Stimulated activated CD4-positive, alpha-beta T cell treated with anti-CD3 and anti-CD28 coated beads, Interleukin-2, amount 100 ng/mL, for 48 hours (primary cell): ENCODE data around the gene ARHGEF28.

Experiments
- DNase-seq, 2 donors: peaks; one replicate each; pipeline ENCODE4 v3.0.0-alpha.2; 2020

Gene ARHGEF28

DNA sequence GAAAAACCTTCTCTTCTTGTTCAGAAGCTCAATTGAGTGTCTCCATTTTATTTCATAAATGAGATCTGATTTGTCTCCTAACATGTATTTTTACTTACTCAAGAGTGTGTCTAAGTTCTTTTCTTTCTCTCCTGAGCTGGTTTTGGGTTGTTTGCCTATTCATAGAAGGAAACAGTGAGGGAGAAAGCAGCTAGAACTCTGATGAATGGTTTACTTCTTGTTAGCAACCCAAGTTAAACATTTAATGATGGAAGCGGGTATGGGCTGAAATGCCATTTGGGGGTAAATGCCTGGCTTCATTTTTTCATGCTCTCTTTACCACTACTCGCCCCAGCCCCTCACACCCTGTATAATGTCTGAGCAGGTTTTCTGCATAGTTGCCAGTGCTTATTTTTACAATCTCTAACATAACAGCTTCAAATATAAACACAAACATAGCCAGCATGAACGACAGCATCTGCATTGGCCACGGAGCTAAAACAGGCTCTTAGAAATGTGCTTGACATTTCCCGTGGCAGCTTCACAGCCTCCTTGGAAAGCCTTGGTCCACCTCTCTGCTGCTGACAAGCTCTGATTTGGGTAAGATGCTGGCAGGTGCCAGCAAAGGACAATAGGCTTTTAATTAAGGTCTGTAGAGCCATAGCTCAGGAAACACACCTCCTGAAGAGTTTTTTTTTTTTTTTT, 321.1 kb downstream of the ARHGEF28 start:
- DNase-seq: no peak

DNA sequence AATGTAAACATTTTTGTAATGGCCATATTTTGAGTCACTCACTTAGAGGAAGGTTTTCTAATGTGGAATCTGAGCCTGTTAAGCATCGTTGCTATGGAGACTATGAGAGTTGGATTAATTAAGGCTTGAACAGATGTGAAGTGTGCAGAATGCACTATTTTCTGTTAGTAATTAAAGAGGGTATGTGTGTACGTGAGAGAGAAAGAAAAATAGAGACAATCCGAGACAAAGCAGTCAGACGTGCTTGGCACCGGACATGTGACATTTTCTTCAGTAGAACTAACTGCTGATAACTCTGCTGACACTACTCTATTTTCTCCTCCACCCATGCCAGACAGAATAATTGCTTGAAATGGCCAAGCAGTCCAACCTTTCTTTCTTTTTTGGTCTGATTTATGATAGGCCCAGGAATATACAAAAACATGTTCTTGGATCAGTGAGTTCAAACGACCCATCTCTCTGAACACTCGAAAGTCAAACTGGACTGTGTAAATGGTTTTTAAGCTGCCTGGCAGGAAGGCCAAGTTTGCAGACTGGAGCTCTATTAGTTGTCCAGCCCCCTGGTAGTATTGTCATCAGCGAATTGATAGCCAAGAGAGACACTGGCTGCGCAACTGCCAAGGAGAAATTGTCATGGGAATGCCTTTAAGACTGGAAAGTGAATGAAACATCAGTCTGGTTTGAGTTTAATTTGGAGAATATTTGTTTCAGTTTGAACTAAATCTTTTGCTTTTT, 322.1 kb downstream of the ARHGEF28 start:
- DNase-seq: no peak

DNA sequence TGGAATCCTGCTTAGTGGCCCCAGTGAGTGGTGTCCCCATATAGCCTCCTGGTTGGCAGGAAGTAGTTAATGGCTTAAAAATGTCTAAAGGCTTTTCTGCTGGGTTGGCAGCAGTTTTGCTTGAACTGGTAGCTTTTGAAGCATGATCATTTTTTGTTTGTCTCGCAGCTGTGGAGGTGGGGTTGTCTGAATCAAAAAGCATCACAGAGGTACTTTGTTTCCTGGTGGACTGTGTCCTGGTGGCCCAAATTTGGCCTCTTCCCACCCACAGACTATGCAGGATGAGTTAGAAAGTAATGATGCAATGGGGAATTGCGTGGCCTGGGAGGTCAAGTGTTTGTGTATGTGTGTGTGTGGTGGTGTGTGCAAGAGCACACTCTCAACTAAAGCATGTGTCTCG, 322.7 kb downstream of the ARHGEF28 start:
- no peak for DNase-seq

DNA sequence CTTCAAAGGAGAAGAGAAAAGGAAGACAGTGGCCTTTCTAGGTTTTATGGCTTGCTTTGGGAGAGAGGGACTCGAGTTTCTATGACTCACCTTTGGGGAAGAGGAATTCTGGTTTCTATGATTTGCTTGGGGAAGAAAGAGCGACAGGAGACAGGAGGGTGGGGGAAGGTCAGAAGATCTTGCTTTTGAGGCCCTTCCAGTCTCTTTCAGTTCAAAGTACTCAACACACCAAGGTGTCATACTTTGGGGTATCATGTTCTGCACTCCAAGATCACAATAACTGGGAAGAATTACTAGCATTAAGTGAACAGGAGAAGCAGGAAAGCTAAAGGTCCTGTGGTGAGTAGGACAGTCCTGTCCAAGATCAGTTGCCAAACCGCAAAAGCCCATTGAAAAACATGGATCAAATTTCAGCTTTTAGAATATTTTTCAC, 324.5 kb downstream of the ARHGEF28 start:
- DNase-seq: no peak

DNA sequence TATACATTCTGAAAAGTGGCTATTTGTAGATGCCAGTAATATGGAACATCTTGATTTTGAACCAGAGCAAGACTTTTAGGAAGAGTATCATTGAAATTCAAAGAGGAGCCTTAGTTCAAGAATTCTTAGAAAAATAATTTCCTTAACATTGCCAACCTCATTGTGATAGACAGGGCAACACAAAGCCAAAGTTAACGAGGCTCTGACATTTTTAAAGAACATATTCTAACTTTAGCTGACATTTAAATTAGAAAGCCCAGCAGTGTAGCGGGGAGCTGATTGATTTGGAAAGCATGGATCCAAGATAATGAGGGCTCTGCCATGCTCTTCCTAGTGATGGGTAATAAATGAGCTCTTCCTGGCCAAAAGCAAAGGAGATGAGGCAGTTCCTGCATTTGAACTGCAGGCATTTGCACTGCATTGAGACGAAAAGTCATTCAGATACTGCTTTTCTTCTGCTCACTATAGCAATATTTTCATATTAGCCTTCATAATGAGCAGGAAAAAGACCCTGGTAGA, 325.0 kb downstream of the ARHGEF28 start:
- no peak for DNase-seq

DNA sequence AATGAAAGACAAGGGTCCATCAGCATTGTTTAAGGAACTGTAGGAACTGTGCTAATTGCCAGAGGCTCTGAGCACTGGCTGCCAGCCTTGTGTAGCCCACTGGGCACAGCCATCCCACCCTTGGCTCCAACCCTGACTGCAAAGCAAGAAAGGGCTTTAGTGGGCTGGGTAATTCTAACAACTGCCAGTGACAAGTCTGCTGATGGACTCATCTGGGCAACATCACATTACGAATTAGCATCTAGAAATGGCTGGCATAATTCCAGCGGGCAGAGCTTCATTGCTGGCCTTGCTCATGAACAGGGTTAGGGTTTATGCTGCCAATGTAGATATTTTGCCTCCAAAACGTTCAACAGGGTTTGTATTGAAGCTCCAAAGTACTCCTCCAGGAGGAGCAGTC, 326.9 kb downstream of the ARHGEF28 start:
- no peak for DNase-seq

DNA sequence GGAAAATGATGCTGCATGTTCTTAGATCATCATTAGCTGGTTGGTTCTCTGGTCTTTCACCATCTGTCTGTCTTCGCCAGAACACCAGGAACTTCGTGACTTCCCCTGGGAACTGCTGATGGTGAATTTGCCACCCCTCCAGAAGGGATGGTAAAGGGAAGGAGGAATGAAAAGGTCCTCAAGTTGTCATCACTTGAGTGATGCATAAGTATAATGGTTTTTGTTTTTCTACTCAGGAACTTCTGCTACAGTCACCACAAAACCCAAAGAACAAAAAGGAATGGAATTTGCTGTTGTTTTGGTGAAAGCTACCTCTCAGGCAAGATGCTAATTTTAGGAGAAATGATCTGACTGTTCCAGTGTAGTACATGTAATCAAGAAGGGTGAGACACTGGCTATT, 328.4 kb downstream of the ARHGEF28 start:
- DNase-seq: no peak

DNA sequence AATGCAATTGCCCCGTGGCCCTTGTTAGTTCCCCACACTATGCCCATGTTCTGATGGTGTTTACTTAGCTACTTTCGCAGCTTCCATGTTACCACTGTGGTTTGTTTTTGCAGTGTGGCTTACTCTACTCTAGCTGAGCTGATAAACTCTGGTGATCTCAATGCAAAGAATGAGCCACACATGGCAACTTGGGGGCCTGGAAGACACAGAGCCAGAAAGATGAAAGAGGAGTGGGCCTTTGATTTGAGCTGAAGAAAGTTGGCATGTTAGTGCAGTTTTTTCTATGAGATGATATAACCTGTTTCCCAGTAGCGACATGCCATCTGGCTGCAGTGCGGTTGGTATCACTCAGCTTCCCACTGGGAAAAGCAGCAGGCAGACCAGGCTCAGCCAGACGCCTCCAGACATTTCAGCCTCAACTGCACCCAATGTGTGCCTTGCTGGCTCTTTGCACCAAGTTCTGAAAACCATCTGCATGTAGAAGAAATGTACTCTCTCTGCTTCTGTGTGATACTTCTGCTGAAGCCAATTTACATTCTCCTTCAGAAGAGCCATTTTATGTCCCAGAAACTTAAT, 329.4 kb downstream of the ARHGEF28 start:
- no peak for DNase-seq

DNA sequence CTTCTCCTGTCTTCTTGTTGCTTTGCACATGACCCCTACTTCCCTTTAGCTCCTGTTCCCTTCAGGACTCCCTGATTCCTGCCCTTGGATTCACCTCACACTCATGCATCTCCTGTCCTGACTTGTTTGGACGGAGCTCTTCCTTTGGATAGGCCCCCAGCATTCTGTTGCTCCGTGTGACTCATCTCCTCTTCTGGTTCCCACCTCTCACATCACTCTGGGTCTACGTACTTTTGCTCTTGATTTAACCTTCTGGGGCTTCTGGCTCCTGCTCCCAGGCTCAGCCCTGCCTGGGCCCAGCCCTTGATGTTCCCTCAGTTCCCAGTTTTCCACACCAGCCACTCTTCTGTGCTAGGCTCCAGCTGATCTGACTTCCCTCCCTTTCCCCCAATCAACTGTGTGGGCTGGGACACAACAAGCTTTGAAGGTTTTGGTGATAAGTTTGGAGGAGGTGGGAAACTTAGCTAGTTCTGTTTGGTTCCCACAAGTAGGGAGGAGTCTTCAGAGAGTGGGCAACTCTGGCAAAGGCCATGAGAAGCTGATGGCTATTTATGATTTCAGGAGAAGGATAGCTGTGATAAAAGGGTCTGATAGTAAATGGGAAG, 331.5 kb downstream of the ARHGEF28 start:
- no peak for DNase-seq

DNA sequence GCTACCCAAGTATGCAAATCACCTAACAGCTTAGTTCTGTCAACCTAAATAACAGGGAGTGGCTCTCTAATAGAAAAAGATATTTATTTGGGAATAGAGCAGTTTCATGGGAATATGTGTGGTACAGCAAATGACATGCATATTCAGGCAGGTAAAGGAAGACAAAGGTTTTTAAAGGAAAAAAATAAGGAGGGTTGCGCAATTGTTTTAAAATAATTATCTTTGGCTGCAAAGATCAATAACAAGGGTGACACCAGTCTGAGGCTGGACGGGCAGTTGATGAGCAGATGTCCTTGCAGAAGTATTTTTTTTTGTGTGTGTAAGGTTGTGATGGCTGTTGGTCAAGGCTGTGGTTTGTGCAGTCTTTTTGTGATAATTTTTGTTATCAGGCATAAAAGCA, 332.0 kb downstream of the ARHGEF28 start:
- DNase-seq: no peak

DNA sequence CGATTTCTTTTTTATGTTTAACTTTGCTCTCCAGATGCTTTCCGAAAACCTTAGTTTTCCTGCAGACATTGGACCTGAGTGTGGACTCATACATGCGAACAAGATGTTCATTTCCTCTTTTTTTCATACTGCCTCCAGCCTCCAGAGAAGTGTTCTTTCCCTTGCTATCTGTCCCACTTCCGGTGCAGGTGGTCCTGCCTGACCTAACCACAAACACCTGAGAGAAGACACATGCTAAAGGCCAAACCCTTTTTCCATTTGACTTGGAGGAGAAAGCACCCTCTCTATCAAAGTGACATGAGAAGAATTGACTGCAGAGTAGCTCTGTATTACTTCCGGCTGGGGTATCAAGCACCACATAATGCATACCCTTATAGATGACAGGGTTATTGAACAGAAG, 334.0 kb downstream of the ARHGEF28 start:
- no peak for DNase-seq

DNA sequence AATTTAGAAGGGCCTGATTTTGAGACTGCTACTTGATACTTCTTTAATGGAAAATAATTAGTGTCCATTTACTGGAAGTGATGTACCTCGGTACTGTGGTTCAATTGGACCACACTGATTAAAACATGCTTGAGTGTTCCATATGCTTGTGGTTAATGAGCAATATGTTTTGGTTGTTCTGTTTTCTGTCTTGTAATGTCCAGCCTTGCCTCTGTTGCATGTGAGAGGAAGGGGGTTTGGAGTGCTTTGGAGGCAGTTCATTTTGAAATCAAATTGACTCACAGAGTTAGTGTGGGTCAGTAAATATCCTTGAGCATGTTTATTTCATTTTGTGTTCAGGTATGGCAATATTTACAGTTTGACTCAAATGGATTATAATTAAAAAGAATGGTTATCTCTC, 334.4 kb downstream of the ARHGEF28 start:
- no peak for DNase-seq

DNA sequence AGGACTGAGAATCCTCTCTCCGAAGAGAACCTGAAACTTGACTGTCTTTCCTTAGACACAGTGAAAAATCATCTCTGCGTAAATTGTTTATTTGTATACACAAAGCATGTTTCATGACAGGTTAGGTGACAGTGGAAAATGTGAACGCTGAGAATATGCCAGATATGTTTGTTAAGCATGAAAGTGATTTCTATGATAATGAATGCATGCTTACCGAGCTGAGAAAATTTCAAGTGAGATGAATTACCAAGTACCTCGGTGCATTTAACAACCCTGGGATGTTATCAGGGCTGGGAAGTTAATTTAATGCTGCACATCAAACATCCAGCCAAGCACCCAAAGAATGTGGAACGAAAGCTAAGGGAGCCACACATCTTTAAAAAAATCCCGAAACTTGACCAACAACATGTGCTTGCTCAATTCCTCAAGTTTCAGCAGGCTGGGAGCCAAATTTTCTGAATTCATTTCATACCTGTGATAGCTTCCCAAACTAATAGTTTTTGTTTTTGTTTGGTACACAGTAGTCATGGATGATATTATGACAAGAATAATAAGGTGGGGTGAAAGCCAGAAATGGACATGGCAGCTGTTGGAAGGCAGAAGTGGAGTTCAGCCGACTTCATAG, 336.9 kb downstream of the ARHGEF28 start:
- DNase-seq: no peak

DNA sequence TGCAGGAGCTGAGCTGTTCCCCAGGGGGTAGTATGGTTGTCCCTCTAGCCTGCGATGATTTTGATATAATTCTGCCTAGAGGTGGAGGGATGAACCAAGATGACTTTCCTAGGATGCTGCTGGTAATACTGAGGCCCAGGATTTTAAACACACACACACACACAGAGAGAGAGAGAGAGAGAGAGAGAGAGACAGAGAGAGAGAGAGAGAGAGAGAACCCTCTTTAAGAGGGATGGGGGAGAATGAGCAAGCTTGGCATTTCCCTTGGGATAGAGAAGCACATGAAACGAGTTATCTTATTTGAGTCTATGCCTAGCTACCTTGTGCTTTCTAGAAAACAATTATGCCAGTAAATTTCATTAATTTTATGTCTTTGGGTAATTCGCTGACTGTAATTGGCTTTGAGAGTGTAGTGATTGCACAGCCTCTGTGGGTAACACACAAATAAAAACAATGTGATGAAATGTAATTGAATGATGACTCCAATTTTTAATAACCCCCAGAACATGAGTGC, 338.4 kb downstream of the ARHGEF28 start:
- no peak for DNase-seq

DNA sequence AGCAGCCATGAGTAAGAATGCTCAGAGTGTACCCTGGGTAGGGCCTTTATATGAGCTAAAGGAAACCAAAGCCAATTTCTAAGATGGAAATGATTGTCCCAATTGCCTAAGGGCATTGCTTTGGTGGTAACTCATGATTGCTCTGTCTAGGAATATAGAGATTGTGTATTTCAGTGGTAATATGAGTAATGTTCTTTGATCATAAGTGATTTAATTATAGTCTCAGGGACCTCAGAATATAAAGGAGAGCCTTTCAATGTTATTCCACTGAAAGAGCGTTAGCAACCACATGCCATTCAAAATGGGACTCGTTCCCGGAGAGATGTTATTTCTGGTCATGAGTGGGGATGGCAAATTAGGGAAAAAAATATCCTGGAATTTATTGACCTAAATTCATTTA, 340.5 kb downstream of the ARHGEF28 start:
- DNase-seq: no peak

DNA sequence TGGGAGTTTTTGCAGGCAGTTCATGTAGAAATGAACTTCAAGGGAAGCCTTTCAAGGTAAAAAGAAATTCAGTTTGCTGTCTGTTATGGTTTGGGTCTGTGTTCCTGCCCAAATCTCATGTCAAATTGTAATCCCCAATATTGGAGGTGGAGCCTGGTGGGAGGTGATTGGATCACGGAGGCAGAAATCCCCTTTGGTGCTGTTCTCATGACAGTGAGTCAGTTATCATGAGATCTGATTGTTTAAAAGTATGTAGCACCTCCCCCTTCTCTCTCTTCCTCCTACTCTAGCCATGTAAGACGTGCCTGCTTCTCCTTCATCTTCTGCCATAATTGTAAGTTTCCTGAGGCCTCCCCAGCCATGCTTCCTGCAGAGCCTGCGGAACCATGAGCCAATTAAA, 341.4 kb downstream of the ARHGEF28 start:
- DNase-seq: no peak

DNA sequence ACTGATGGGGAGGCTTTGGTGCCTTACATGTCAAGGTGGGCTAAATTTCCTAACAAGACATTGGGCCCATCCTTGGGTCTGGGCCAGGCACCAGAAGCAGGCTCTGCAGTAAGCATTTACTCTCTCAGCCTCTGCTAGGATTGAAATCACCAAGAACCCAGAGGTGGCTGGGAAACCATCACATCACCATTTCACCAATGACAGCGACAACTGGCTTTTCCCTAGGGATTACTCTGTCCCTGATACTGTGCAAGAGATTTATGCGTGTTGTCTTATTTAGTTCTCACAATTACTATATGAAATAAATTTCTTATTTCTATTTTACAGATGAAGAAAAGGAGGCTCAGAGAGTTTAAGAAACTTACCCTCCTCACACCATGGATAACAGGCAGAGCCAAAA, 342.2 kb downstream of the ARHGEF28 start:
- DNase-seq: no peak

DNA sequence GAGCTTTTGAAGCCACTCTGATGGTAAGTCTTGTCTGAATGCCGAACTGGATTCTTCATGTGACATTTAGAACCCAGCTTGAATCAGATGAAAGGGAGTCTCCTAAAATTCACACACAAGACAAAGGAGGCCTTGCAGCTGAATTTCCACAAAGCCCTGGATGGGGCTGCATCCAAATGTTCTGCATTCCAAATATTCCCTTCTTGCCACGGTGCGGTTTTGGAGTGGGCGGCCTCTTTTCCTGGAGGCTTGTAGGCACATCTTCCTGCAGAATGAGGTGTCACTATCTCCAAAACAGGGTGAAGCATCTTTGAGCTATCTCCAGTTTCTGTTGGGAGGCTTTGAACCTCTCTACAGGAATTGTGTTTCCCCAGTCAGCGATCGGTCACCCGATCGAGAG, 342.7 kb downstream of the ARHGEF28 start:
- DNase-seq: no peak

DNA sequence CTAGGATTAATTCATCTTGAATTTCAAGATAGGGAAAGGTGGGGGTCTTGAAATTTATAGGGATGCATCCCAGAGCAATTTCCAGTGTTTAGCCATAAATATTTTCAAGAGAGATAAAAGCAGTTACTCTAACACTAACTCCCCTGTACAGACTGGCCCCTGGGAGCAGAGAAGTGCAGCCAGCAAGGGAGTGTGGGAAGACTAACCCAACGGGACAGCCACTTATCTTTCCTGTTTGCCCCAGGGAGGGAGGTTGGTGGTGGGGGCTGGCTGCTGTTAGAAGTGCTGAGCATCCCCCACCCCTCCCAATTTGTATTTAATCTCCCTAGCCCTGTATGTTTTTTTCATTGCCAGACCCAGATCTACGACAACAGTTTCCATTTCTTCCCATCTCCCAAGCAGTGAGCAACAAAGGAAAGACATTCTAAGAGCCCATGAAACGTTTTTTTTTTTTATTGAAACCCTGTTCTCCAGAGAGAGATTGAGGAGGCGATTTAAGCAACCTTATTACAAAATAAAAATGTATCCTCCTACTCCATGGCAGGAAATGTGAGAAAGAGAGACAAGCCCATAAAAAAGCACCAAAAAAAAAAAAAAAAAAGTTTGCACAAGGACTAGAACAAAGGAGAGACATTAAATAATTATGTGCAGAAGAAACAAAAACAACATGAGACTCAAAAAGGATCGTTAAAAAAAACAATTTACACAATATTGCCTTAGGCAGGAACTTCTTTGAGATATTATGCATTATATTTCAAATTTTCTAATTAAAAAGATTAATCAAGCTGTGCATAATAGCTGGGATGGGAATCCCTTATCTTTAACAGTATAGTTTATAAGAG, 343.4 kb downstream of the ARHGEF28 start:
- no peak for DNase-seq

DNA sequence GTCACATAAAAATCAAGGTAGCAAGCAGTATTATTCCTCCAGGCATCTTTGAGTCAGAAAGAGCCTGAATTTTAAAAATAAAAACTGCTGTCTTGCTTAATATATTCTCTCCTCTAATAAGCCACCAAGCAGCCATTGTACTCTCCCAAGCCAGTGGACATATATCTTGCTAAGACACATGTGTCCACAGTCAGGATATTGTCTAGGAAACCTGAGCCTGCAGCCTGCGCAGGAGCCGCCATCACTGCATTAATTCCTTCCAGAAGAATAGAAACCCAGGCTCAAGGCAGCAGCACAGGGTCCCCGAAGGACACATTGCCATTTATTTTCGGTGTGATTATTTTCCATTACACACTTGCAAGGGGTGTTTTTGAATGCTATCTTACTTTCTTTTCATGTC, 345.3 kb downstream of the ARHGEF28 start:
- DNase-seq: no peak

DNA sequence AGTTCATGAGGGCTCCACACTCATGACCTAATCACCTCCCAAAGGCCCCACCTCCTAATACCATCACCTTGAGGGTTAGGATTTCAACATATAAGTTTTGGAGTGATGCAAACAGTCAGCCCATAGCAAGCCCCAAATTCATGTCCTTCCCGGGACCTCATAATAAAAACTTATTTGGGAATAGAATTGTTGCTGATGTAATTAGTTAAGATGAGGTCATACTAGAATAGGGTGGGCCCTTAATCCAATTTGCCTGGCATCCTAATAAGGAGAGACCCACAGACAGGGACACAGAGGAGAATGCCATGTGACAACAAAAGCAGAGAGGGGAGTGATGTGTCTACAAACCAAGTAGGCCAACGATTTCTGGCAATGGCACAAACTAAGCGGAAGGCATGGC, 347.1 kb downstream of the ARHGEF28 start:
- DNase-seq: no peak

DNA sequence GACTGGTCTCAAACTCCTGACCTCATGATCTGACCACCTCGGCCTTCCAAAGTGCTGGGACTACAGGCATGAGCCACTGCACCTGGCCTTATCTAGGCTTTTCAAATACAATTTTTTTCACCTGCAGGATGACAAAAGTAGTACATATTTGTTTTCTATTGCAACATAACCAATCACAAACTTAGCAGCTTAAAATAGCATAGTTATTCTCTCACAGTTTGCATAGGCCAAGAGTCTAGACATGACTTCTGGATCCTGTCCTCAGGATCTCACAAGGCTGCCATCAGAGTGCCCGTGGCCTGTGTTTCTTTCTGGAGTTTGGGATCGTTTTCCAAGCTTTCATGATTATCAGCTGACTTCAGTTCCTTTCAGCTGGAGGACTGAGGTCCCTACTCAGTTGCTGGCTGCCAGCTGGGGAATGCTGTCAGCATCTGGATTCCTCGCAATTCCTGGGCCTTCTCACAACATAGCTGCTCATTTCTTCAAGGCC, 348.9 kb downstream of the ARHGEF28 start:
- no peak for DNase-seq
